ENCODE data around the gene EPAS1. TPM values are rescaled to one million over a fixed set of nuclear protein-coding genes. Genes with fewer than 3 reads are reported as not detected.

The EPAS1 gene
- total RNA-seq, 1 experiment from 2014 or later, result 8.5 TPM

- no peak for TF ChIP-seq USF1 (CRISPR knock-in tag; IDR thresholded peaks at IDR 0.05)
- TF ChIP-seq FOXK1 (CRISPR knock-in tag; IDR thresholded peaks at IDR 0.05), result no peak
- TF ChIP-seq ATF1 (CRISPR knock-in tag; IDR thresholded peaks at IDR 0.05), result no peak
- TF ChIP-seq SMAD3 (CRISPR knock-in tag; IDR thresholded peaks at IDR 0.05; ENCODE audit: borderline replicate concordance), result no peak
- TF ChIP-seq ARID4B (CRISPR knock-in tag; IDR thresholded peaks at IDR 0.05; ENCODE audit: borderline replicate concordance), result no peak
- no peak for TF ChIP-seq ZMAT4 (CRISPR knock-in tag; IDR thresholded peaks at IDR 0.05)
- TF ChIP-seq STAT6 (CRISPR knock-in tag; conservative IDR thresholded peaks at IDR 0.05; ENCODE audit: low read depth), result no peak
- no peak for TF ChIP-seq HMGXB4 (CRISPR knock-in tag; IDR thresholded peaks at IDR 0.05)
- no peak for TF ChIP-seq E2F1 (CRISPR knock-in tag; IDR thresholded peaks at IDR 0.05)
- no peak for TF ChIP-seq MYBL2 (CRISPR knock-in tag; IDR thresholded peaks at IDR 0.05)
These were observed 29.0 kb upstream of the EPAS1 start (continued) for GRCh38 chr2:46268196-46268595.

- H3K4me3 Mint-ChIP-seq, result no peak overlapping the region
These were observed 28.2 kb upstream of the EPAS1 start for GRCh38 chr2:46269001-46269400.

More at GRCh38 chr2:46269001-46269400, 28.2 kb upstream of the EPAS1 start:
- Mint-ChIP-seq H3K4me1 (peaks cover 14% of the 10 kb centered on the region), H3K27ac (no peak overlapping the region), H3K27me3 (ENCODE audit: low read depth) (no peaks in the 10 kb centered on the region; the same call in 1 of the 2 replicates), H3K9me3 (no peaks in the 10 kb centered on the region), H3K36me3 (no peaks in the 10 kb centered on the region)
- ATAC-seq (no peak), DNase-seq (ENCODE audit: low spot score) (no peak)
- CTCF ChIA-PET, result no interaction called here
- TF ChIP-seq IRF2 (CRISPR knock-in tag; IDR thresholded peaks at IDR 0.05; ENCODE audit: borderline replicate concordance, low read depth) (no peak), ZNF423 (CRISPR knock-in tag; IDR thresholded peaks at IDR 0.05) (no peak), JAZF1 (CRISPR knock-in tag; IDR thresholded peaks at IDR 0.05) (no peak), USF2 (CRISPR knock-in tag; IDR thresholded peaks at IDR 0.05) (no peak), NR1H2 (CRISPR knock-in tag; IDR thresholded peaks at IDR 0.05) (no peak), ZBTB21 (CRISPR knock-in tag; IDR thresholded peaks at IDR 0.05; ENCODE audit: borderline replicate concordance) (no peak), ATF6 (CRISPR knock-in tag; IDR thresholded peaks at IDR 0.05) (no peak), ATF1 (CRISPR knock-in tag; IDR thresholded peaks at IDR 0.05) (no peak)
- POLR2A ChIA-PET, result interaction anchor here (1.6 kb wide), 1 partner anchor 8 kb away, joined by 4 read pairs; no protein-coding TSS in a partner anchor

Measured in WTC11 (cell line).